Measurements from ENCODE around the gene SMYD2. TPM values are rescaled to one million over a fixed set of nuclear protein-coding genes. Genes with fewer than 3 reads are reported as not detected.

The SMYD2 gene
- total and polyA plus RNA-seq, 2 donors (not counting 3 experiments of a cell fraction or from before 2014, with no cell fraction given): 8.0 to 20.9 TPM

DNA sequence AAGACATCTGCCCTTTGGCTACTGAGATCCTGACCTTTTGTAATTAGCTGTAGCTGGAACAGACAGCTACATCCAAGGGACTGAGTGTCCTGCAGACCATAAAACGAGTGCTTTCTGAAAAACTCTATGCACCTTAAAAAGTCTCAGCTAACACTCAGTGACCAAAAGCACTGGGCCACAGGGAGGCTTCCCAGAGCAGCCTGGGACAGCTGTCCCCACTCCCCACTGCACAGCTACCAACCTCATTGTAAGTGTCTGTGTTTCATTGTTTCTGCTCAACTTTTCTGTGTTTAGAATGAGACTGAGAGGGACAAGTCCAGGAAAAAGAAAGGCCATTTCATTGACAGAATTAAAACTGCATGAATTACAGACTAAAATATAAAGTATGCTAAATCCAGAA lies 80.7 kb downstream of the SMYD2 start:
- no TSS peak for BruUV-seq (replicated peaks)
- Histone ChIP-seq H2AFZ (ENCODE audit: low read depth, low read length) (no peak overlapping the region), H3K36me3 (ENCODE audit: control insufficient read depth in 2 of 2, extremely low read depth in 1 of 2, insufficient read depth in 2 of 2, low read length in 2 of 2) (peaks cover 17 to 20% of the 10 kb centered on the region in 2 experiments), H3K79me2 (ENCODE audit: control insufficient read depth, insufficient read depth, low read length) (no peaks in the 10 kb centered on the region), H3K9ac (replicated peaks; ENCODE audit: extremely low read depth, insufficient read depth, low read length) (no peak overlapping the region), H3K9me1 (replicated peaks; ENCODE audit: control insufficient read depth, extremely low read depth, insufficient read depth, low read length) (no peaks in the 10 kb centered on the region), H3K4me3 (replicated peaks in 1 of 3; ENCODE audit: insufficient read depth in 1 of 3, low read depth in 1 of 3, low read length in 3 of 3) (no peak overlapping the region), H3K27ac (ENCODE audit: insufficient read depth, low read depth, low read length) (no peak overlapping the region), H4K20me1 (replicated peaks; ENCODE audit: control insufficient read depth, extremely low read depth, insufficient read depth, low read length) (no peaks in the 10 kb centered on the region), H3K9me3 (replicated peaks; ENCODE audit: control insufficient read depth, insufficient read depth, low read length) (no peaks in the 10 kb centered on the region), H3K4me1 (ENCODE audit: control insufficient read depth, extremely low read depth, insufficient read depth, low read length) (peaks cover 8% of the 10 kb centered on the region), H3K27me3 (ENCODE audit: control insufficient read depth in 2 of 2, insufficient read depth in 2 of 2, low read length in 2 of 2) (no peaks in the 10 kb centered on the region), H3K4me2 (ENCODE audit: insufficient read depth, low read length) (no peak overlapping the region)
- DNase-seq (ENCODE audit: low read depth, low spot score) (no peak), FAIRE-seq (no peak)
- dilution Hi-C loops (cut with MboI; ENCODE audit: extremely low pct_ligation_motif_present, low sequenced_read_pairs) (no loop called here), intact Hi-C loops (cut with micrococcal nuclease) (loop anchor here (1.0 to 2.0 kb wide), 2 partner anchors 43 to 190 kb away; partner anchors contain the start of gene PTPN14)
- CTCF ChIA-PET: interaction anchor here (2.3 kb wide), 1 partner anchor 223 kb away, joined by 7 read pairs; no protein-coding TSS in a partner anchor
- TF ChIP-seq POLR2A (IDR thresholded peaks at IDR 0.05; ENCODE audit: low read depth, low read length) (no peak), EZH2 (IDR thresholded peaks at IDR 0.05; ENCODE audit: borderline replicate concordance, low read depth, low read length, severe bottlenecking) (no peak), FOS (IDR thresholded peaks at IDR 0.05; ENCODE audit: borderline replicate concordance, insufficient read depth, low read length) (no peak), POLR2AphosphoS5 (IDR thresholded peaks at IDR 0.05; ENCODE audit: insufficient read depth, low read depth, low read length) (no peak), MYC (IDR thresholded peaks at IDR 0.05; ENCODE audit: low read depth, low read length) (no peak), JUN (IDR thresholded peaks at IDR 0.05; ENCODE audit: borderline replicate concordance, insufficient read depth, insufficient read length, low read depth) (no peak), GATA2 (IDR thresholded peaks at IDR 0.05; ENCODE audit: insufficient read depth, insufficient read length, low read depth, low read length) (no peak)
- TF ChIP-seq, protein P1, sequence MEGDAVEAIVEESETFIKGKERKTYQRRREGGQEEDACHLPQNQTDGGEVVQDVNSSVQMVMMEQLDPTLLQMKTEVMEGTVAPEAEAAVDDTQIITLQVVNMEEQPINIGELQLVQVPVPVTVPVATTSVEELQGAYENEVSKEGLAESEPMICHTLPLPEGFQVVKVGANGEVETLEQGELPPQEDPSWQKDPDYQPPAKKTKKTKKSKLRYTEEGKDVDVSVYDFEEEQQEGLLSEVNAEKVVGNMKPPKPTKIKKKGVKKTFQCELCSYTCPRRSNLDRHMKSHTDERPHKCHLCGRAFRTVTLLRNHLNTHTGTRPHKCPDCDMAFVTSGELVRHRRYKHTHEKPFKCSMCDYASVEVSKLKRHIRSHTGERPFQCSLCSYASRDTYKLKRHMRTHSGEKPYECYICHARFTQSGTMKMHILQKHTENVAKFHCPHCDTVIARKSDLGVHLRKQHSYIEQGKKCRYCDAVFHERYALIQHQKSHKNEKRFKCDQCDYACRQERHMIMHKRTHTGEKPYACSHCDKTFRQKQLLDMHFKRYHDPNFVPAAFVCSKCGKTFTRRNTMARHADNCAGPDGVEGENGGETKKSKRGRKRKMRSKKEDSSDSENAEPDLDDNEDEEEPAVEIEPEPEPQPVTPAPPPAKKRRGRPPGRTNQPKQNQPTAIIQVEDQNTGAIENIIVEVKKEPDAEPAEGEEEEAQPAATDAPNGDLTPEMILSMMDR (IDR thresholded peaks at IDR 0.05; ENCODE audit: extremely low read depth in 1 of 2, insufficient read depth in 1 of 2, low read depth in 1 of 2, low read length in 2 of 2): no peak
- TF ChIP-seq, protein P2, sequence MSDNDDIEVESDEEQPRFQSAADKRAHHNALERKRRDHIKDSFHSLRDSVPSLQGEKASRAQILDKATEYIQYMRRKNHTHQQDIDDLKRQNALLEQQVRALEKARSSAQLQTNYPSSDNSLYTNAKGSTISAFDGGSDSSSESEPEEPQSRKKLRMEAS (IDR thresholded peaks at IDR 0.05; ENCODE audit: insufficient read depth, insufficient read length): no peak
- POLR2A ChIA-PET: no interaction called here
